ENCODE data around the gene ODAPH. TPM values are rescaled to one million over a fixed set of nuclear protein-coding genes. Genes with fewer than 3 reads are reported as not detected.
"Not testable (repeated sequence)": the region's sequence is repeated elsewhere in the genome, so short reads cannot be mapped to it uniquely, and the experiment has no call there.

ODAPH gene
- total RNA-seq (2012; rRNA removed), result not detected in 2 replicates

- no peak within 1 kb of the TSS for H3K4me3 ChIP-seq (ENCODE audit: low read length)
- no peak within 1 kb of the TSS for H3K4me2 ChIP-seq (ENCODE audit: low read length)
- H3K36me3 ChIP-seq (ENCODE audit: insufficient read depth, low read length), result no peaks in the 10 kb centered on the region
- no peak within 1 kb of the TSS for H3K9ac ChIP-seq (ENCODE audit: low read depth, low read length)
- H3K4me1 ChIP-seq (ENCODE audit: control insufficient read depth, insufficient read depth, low read length), result no peaks in the 10 kb centered on the region
- no peaks in the 10 kb centered on the region for H3K9me3 ChIP-seq (replicated peaks; ENCODE audit: low read length)
- peaks cover 16% of the 10 kb centered on the region for H3K27me3 ChIP-seq (ENCODE audit: control insufficient read depth, insufficient read depth, low read length)
Observed at GRCh38 chr4:75555294-75556164, at the start of gene ODAPH. ODAPH (plus strand) TSS chr4:75556066; CDS start chr4:75556083, 17 bp downstream.

- H3K4me3 ChIP-seq (ENCODE audit: low read length); H3K9ac ChIP-seq (ENCODE audit: low read depth, low read length); H3K4me2 ChIP-seq (ENCODE audit: low read length); H3K27me3 ChIP-seq (ENCODE audit: control insufficient read depth, insufficient read depth, low read length); H3K9me3 ChIP-seq (replicated peaks; ENCODE audit: low read length): not testable (repeated sequence)
- H3K36me3 ChIP-seq (ENCODE audit: insufficient read depth, low read length), result peaks cover 26% of the 10 kb centered on the region
- H3K4me1 ChIP-seq (ENCODE audit: control insufficient read depth, insufficient read depth, low read length), result peaks cover 22% of the 10 kb centered on the region
Observed at GRCh38 chr4:75509592-75509991, 46.3 kb upstream of the ODAPH start.

GRCh38 chr4:75511841-75512240 lies 44.0 kb upstream of the ODAPH start:
- Histone ChIP-seq H3K36me3 (ENCODE audit: insufficient read depth, low read length) (peaks cover 10% of the 10 kb centered on the region), H3K4me3 (ENCODE audit: low read length) (peak overlapping the region; percentile 90), H3K9ac (ENCODE audit: low read depth, low read length) (peak overlapping the region; percentile 92), H3K4me1 (ENCODE audit: control insufficient read depth, insufficient read depth, low read length) (peaks cover 29% of the 10 kb centered on the region), H3K27me3 (ENCODE audit: control insufficient read depth, insufficient read depth, low read length) (no peaks in the 10 kb centered on the region), H3K9me3 (replicated peaks; ENCODE audit: low read length) (no peaks in the 10 kb centered on the region), H3K4me2 (ENCODE audit: low read length) (peak overlapping the region; percentile 90)

GRCh38 chr4:75512386-75513211 lies 43.3 kb upstream of the ODAPH start:
- Histone ChIP-seq H3K4me1 (ENCODE audit: control insufficient read depth, insufficient read depth, low read length) (peaks cover 29% of the 10 kb centered on the region), H3K36me3 (ENCODE audit: insufficient read depth, low read length) (peaks cover 6% of the 10 kb centered on the region), H3K4me3 (ENCODE audit: low read length) (peak overlapping the region; percentile 90), H3K9me3 (replicated peaks; ENCODE audit: low read length) (no peaks in the 10 kb centered on the region), H3K4me2 (ENCODE audit: low read length) (peak overlapping the region; percentile 90), H3K27me3 (ENCODE audit: control insufficient read depth, insufficient read depth, low read length) (no peaks in the 10 kb centered on the region), H3K9ac (ENCODE audit: low read depth, low read length) (peak overlapping the region; percentile 92)

- H3K4me3 ChIP-seq (ENCODE audit: low read length), result peak overlapping the region; percentile 90
- H3K9ac ChIP-seq (ENCODE audit: low read depth, low read length), result peak overlapping the region; percentile 92
- no peaks in the 10 kb centered on the region for H3K27me3 ChIP-seq (ENCODE audit: control insufficient read depth, insufficient read depth, low read length)
- H3K4me1 ChIP-seq (ENCODE audit: control insufficient read depth, insufficient read depth, low read length), result peaks cover 29% of the 10 kb centered on the region
- peaks cover 11% of the 10 kb centered on the region for H3K36me3 ChIP-seq (ENCODE audit: insufficient read depth, low read length)
- H3K9me3 ChIP-seq (replicated peaks; ENCODE audit: low read length), result no peaks in the 10 kb centered on the region
- peak overlapping the region; percentile 90 for H3K4me2 ChIP-seq (ENCODE audit: low read length)
Observed at GRCh38 chr4:75513526-75514130, 42.2 kb upstream of the ODAPH start.

GRCh38 chr4:75514131-75514948 lies 41.5 kb upstream of the ODAPH start, which contains the start of the genes RCHY1 and THAP6:
RCHY1 (minus strand) TSS chr4:75514403; CDS start chr4:75514286, 117 bp downstream.
THAP6 (plus strand) TSS chr4:75514473; CDS start chr4:75515453, 980 bp downstream.
- Histone ChIP-seq H3K4me1 (ENCODE audit: control insufficient read depth, insufficient read depth, low read length) (peaks cover 29% of the 10 kb centered on the region), H3K9ac (ENCODE audit: low read depth, low read length) (peak within 1 kb of the TSS; percentile 92), H3K4me3 (ENCODE audit: low read length) (peak within 1 kb of the TSS; percentile 90), H3K9me3 (replicated peaks; ENCODE audit: low read length) (no peaks in the 10 kb centered on the region), H3K36me3 (ENCODE audit: insufficient read depth, low read length) (peaks cover 15% of the 10 kb centered on the region), H3K4me2 (ENCODE audit: low read length) (peak within 1 kb of the TSS; percentile 90), H3K27me3 (ENCODE audit: control insufficient read depth, insufficient read depth, low read length) (no peaks in the 10 kb centered on the region)

GRCh38 chr4:75514949-75515612 lies 40.8 kb upstream of the ODAPH start:
- Histone ChIP-seq H3K4me1 (ENCODE audit: control insufficient read depth, insufficient read depth, low read length) (peaks cover 29% of the 10 kb centered on the region), H3K9me3 (replicated peaks; ENCODE audit: low read length) (no peaks in the 10 kb centered on the region), H3K4me3 (ENCODE audit: low read length) (peak overlapping the region; percentile 90), H3K36me3 (ENCODE audit: insufficient read depth, low read length) (peaks cover 15% of the 10 kb centered on the region), H3K27me3 (ENCODE audit: control insufficient read depth, insufficient read depth, low read length) (no peaks in the 10 kb centered on the region), H3K4me2 (ENCODE audit: low read length) (peak overlapping the region; percentile 90), H3K9ac (ENCODE audit: low read depth, low read length) (peak overlapping the region; percentile 92)

- no peak overlapping the region for H3K4me2 ChIP-seq (ENCODE audit: low read length)
- H3K36me3 ChIP-seq (ENCODE audit: insufficient read depth, low read length), result peaks cover 15% of the 10 kb centered on the region
- H3K4me1 ChIP-seq (ENCODE audit: control insufficient read depth, insufficient read depth, low read length), result peaks cover 28% of the 10 kb centered on the region
- no peaks in the 10 kb centered on the region for H3K9me3 ChIP-seq (replicated peaks; ENCODE audit: low read length)
- H3K9ac ChIP-seq (ENCODE audit: low read depth, low read length), result no peak overlapping the region
- no peak overlapping the region for H3K4me3 ChIP-seq (ENCODE audit: low read length)
- no peaks in the 10 kb centered on the region for H3K27me3 ChIP-seq (ENCODE audit: control insufficient read depth, insufficient read depth, low read length)
Observed at GRCh38 chr4:75516144-75516543, 39.7 kb upstream of the ODAPH start.

- H3K4me3 ChIP-seq (ENCODE audit: low read length); H3K4me2 ChIP-seq (ENCODE audit: low read length); H3K4me1 ChIP-seq (ENCODE audit: control insufficient read depth, insufficient read depth, low read length); H3K9me3 ChIP-seq (replicated peaks; ENCODE audit: low read length); H3K27me3 ChIP-seq (ENCODE audit: control insufficient read depth, insufficient read depth, low read length); H3K9ac ChIP-seq (ENCODE audit: low read depth, low read length): not testable (repeated sequence)
- peaks cover 26% of the 10 kb centered on the region for H3K36me3 ChIP-seq (ENCODE audit: insufficient read depth, low read length)
Observed at GRCh38 chr4:75519452-75519851, 36.4 kb upstream of the ODAPH start.

GRCh38 chr4:75525086-75525485 lies 30.8 kb upstream of the ODAPH start:
- H3K9me3 ChIP-seq (replicated peaks; ENCODE audit: low read length), result no peaks in the 10 kb centered on the region
- no peak overlapping the region for H3K9ac ChIP-seq (ENCODE audit: low read depth, low read length)
- H3K4me3 ChIP-seq (ENCODE audit: low read length), result no peak overlapping the region
- H3K4me1 ChIP-seq (ENCODE audit: control insufficient read depth, insufficient read depth, low read length), result no peaks in the 10 kb centered on the region
- H3K27me3 ChIP-seq (ENCODE audit: control insufficient read depth, insufficient read depth, low read length), result no peaks in the 10 kb centered on the region
- peaks cover 34% of the 10 kb centered on the region for H3K36me3 ChIP-seq (ENCODE audit: insufficient read depth, low read length)
- no peak overlapping the region for H3K4me2 ChIP-seq (ENCODE audit: low read length)
